GM12864 (cell line): Measurements from ENCODE around the gene GNB1L.

Source experiments
- DNase-seq: peaks from one replicate; pipeline ENCODE4 v3.0.0-alpha.2; 2011; ENCODE audit warnings: low read depth
- H3K4me3 ChIP-seq: 2 replicates; pipeline ENCODE4 v1.5.1; 2011; ENCODE audit warnings: mild to moderate bottlenecking, low read depth, low read length, control low read depth
- TF ChIP-seq, protein P1 (sequence below): IDR thresholded peaks from 2 replicates; pipeline ENCODE4 v1.5.1; 2011; ENCODE audit warnings: low read depth, mild to moderate bottlenecking, moderate library complexity, low read length, control low read depth, inconsistent platforms; ENCODE audit errors: missing control alignments

The GNB1L gene

DNA sequence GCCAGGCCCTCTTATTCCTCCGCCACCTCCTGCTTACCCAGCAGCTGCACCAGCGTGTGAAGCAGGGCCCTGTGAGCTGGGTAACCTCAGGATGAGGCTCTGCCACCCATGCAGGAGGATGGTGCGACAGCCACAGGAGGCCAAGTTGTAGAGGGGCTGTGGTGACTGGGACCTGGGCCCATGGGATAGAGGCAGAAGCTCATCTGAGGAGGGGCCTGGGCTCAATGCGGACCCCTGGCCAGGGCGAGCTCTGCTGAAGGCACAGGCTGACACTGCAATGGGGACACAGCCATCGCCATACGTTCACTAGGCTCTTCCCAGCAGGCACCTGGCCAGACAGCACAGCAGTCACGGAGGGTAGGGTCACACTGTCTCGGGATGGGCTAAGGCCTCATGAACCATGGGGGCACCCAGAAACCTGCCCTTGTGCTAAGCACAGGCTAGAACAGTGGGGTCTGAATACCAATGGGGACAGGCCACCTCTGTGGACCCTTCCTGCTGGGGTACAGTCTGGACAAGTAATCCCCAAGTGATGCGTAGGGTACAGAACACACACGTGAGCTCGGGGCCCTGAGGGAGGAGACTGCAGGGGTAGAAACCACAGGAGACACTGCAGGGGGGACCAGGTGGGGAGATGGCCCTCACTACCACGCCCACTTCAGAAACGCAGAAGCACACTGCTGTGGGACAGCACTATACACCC, 35.3 kb downstream of the GNB1L start:
- no peak for DNase-seq
- no peak overlapping the region for H3K4me3 ChIP-seq
- TF ChIP-seq, protein P1, sequence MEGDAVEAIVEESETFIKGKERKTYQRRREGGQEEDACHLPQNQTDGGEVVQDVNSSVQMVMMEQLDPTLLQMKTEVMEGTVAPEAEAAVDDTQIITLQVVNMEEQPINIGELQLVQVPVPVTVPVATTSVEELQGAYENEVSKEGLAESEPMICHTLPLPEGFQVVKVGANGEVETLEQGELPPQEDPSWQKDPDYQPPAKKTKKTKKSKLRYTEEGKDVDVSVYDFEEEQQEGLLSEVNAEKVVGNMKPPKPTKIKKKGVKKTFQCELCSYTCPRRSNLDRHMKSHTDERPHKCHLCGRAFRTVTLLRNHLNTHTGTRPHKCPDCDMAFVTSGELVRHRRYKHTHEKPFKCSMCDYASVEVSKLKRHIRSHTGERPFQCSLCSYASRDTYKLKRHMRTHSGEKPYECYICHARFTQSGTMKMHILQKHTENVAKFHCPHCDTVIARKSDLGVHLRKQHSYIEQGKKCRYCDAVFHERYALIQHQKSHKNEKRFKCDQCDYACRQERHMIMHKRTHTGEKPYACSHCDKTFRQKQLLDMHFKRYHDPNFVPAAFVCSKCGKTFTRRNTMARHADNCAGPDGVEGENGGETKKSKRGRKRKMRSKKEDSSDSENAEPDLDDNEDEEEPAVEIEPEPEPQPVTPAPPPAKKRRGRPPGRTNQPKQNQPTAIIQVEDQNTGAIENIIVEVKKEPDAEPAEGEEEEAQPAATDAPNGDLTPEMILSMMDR = no peak

DNA sequence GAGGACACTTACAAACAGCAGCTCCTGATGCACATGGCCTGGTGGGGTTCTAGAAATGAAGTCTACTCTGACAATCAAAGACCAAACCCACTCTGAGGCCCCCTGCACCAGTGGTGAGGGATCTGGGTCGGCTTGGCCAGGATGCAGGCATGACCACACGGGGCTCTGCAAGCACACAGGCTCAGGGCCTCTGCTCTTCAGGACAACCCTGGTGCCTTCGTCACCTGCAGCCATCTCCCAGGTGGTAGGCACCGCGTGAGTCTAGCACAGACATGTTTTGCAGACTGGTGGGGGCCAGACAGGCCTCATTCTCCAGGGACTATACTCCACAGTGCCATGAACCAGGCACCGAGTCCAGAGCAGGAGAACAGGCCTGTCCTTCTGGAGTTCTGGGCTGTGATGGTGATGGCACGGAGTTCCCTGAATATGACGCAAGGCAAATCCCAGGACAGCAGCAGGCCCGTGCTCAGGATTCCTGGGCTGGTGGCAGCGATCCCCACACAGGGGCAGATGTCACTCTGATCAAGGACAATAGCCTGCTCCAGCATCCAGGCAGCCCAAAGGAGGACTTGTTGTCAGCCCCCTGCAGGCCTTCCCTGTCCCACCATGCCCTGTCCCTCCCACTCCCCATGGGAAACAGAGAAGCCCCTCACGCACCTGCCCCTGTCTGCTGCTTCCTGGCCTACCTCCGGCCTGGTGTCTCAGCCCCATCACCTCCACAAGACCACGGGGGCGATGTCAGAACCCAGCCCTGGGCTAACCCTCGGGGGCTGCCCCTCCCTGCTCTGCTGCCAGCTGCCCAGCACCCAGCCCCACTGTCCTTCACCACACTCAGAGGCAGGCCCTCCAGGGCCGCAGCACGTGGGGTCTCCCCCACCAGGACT, 36.1 kb downstream of the GNB1L start:
- H3K4me3 ChIP-seq = no peak overlapping the region
- DNase-seq = no peak
- TF ChIP-seq, protein P1 = no peak

DNA sequence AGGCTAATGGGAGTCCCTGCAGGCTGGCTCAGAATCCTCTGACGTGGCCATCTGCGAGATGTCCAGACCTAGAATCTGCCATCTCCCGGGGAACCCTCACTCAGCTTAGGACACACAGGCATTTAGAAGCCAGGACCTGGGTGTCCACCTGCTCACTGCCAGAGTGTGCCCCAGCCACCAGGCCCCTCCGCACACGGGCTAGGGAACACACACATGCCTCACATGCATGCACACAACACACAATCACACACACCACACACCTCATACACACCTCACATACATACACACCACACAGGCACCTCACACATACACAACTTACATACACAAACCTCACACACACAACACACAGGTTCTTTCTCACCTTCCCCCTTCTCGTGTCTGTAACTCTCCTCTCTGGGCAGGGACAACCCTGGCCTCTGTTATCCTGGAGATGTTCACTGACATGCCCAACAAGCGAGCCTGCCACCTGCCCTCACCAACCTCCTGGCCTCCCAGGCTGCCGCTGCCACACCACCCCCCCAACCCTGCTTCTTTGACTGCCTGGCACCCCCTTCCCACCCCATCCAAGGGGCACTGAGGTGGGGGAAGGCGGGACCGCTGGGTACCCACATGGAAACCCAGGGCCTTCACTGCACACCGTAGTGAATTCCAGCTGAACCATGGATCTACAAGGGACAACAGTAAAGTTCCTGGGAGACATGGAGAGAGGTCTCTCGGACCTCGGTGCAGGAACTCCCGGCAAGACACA, 38.1 kb downstream of the GNB1L start:
- no peak for DNase-seq
- TF ChIP-seq, protein P1 = no peak

DNA sequence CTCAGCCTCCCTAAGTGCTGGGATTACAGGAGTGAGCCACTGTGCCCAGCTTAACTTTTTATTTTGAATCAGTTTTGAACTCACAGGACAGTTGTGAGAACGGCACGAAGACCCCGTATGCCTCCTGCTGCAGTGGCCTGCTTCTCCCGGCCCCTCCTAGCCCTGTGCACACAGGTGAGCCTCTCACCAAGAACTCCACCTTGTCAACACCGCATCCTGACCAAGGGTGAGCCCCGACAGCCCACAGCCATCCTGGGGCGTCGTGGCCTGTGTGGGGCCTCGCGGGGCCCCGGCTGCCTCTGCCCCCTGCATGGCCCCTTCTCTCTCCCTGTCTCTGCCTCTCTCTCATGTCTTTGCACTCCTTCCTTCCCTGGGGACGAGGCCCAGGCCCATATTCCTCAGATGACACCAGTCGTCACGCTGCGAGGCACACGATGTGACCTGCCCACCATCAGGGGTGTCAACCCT, 38.8 kb downstream of the GNB1L start:
- no peak for DNase-seq
- H3K4me3 ChIP-seq = no peak overlapping the region
- TF ChIP-seq, protein P1 = no peak

More for the DNA sequence above, 38.1 kb downstream of the GNB1L start:
- H3K4me3 ChIP-seq = no peak overlapping the region

DNA sequence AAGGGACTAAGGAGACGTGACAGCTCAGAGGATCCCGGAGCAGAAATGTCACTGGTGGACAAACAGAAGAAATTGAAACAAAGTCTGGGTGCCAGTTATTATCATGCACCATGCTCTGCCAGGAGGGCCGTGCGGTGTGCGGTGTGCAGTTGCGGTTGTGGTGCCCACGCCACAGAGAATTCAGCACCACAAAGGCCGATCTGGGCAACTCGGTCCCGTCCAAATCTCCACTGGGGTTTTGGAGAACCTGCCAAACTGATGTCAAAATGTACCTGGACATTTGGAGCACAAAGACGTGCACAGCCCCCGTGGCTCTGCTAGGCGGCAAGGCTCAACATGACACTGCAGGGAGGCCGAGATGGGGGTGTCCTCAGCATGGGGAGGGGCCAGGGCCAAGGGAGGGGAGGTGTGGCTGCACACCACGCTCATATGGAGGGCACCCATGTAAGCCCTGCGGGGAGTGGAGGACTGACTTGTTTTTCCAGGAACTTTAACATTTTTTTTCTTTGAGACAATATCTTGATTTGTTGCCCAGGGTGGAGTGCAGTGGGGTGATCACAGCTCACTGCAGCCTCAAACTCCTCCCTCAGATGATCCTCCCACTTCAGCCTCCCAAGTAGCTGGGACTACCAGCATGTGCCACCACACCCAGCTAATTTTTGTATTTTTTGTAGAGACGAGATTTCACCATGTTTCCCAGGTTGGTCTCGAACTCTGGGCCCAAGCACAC, 39.4 kb downstream of the GNB1L start:
- H3K4me3 ChIP-seq = no peak overlapping the region
- TF ChIP-seq, protein P1 = no peak
- DNase-seq = no peak

DNA sequence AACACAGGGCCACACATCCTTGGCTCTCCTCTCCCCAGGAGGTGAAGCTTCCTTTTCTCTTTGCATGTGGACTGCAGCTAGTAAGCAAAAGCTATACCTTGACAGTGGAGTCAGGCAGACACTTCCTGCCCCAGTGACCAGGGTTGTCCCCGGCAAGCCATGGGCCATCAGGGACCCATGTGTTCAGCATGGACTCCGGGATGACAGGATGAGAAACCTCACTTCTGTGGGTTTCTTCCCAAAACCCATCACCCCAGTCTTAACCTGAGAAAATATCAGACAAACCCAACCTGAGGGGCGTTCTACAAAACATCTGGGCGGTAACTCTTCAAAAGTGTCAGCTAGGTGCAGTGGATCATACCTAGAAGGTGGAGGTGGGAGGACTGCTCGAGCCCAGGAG, 40.2 kb downstream of the GNB1L start:
- TF ChIP-seq, protein P1 = no peak
- no peak for DNase-seq
- no peak overlapping the region for H3K4me3 ChIP-seq
